H9 (cell line): ENCODE results near the gene GARNL3. TPM values are rescaled to one million over a fixed set of nuclear protein-coding genes. Genes with fewer than 3 reads are reported as not detected.
A peak's percentile ranks its signal among the peaks of the same experiment; 100 is the strongest.

Experiments used
- DNase-seq: peaks from one replicate; pipeline ENCODE4 v3.0.0-alpha.2; 2017
- H2AFZ ChIP-seq: one replicate; pipeline ENCODE4 v1.6.1; 2013; ENCODE audit warnings: mild to moderate bottlenecking, low read length, control low read depth, moderate library complexity
- H2AK5ac ChIP-seq: 2 replicates; pipeline ENCODE4 v1.6.1; 2013; ENCODE audit warnings: low read length, control low read depth, mixed read lengths; ENCODE audit not compliant: insufficient read length
- H2BK120ac ChIP-seq: one replicate; pipeline ENCODE4 v1.6.1; 2013; ENCODE audit warnings: low read depth, mild to moderate bottlenecking, low read length, control low read depth, inconsistent platforms; ENCODE audit not compliant: poor library complexity, severe bottlenecking
- H2BK12ac ChIP-seq: 2 replicates; pipeline ENCODE4 v1.6.1; 2013; ENCODE audit warnings: low read length, control low read depth, mixed read lengths, low read depth; ENCODE audit not compliant: insufficient read length
- H2BK15ac ChIP-seq: 2 replicates; pipeline ENCODE4 v1.6.1; 2013; ENCODE audit warnings: low read depth, low read length, control low read depth
- H2BK20ac ChIP-seq: one replicate; pipeline ENCODE4 v1.6.1; 2013; ENCODE audit warnings: low read depth, mild to moderate bottlenecking, low read length, control low read depth, inconsistent platforms; ENCODE audit not compliant: poor library complexity, severe bottlenecking
- H2BK5ac ChIP-seq: 2 replicates; pipeline ENCODE4 v1.6.1; 2013; ENCODE audit warnings: low read length, control low read depth, mixed read lengths; ENCODE audit not compliant: insufficient read length
- H3K14ac ChIP-seq: 2 replicates; pipeline ENCODE4 v1.6.1; 2013; ENCODE audit warnings: low read length, control low read depth; ENCODE audit not compliant: insufficient read depth
- H3K18ac ChIP-seq: 2 replicates; pipeline ENCODE4 v1.6.1; 2013; ENCODE audit warnings: low read depth, mild to moderate bottlenecking, mixed read lengths, low read length, control low read depth; ENCODE audit not compliant: insufficient read length
- H3K23ac ChIP-seq: 2 replicates; pipeline ENCODE4 v1.6.1; 2013; ENCODE audit warnings: low read length, control low read depth, mixed read lengths, low read depth; ENCODE audit not compliant: insufficient read length
- H3K23me2 ChIP-seq: 2 replicates; pipeline ENCODE4 v1.6.1; 2013; ENCODE audit warnings: low read depth, mild to moderate bottlenecking, mixed read lengths, low read length, control low read depth; ENCODE audit not compliant: insufficient read length, poor library complexity, severe bottlenecking
- H3K27ac ChIP-seq: 2 replicates; pipeline ENCODE4 v1.5.1; 2013; ENCODE audit warnings: low read length, control low read depth, mixed read lengths, low read depth; ENCODE audit not compliant: insufficient read length
- H3K27me3 ChIP-seq: 2 replicates; pipeline ENCODE4 v1.6.1; 2013; ENCODE audit warnings: low read length, control low read depth, inconsistent platforms; ENCODE audit not compliant: insufficient read depth
- H3K4ac ChIP-seq: 2 replicates; pipeline ENCODE4 v1.6.1; 2013; ENCODE audit warnings: low read depth, mild to moderate bottlenecking, control low read depth, inconsistent platforms, low read length, moderate library complexity
- H3K4me1 ChIP-seq: 2 replicates; pipeline ENCODE4 v1.6.1; 2013; ENCODE audit warnings: low read length, control low read depth, inconsistent platforms; ENCODE audit not compliant: insufficient read depth
- H3K4me2 ChIP-seq: 2 replicates; pipeline ENCODE4 v1.6.1; 2013; ENCODE audit warnings: low read length, control low read depth, mixed read lengths; ENCODE audit not compliant: insufficient read length, insufficient read depth
- H3K56ac ChIP-seq: 2 replicates; pipeline ENCODE4 v1.6.1; 2013; ENCODE audit warnings: low read depth, mild to moderate bottlenecking, mixed read lengths, low read length, control low read depth; ENCODE audit not compliant: insufficient read length
- H3K79me1 ChIP-seq: 2 replicates; pipeline ENCODE4 v1.6.1; 2013; ENCODE audit warnings: low read depth, mild to moderate bottlenecking, moderate library complexity, low read length, control low read depth, inconsistent platforms; ENCODE audit not compliant: insufficient read depth, poor library complexity, severe bottlenecking
- H3K79me2 ChIP-seq: 2 replicates; pipeline ENCODE4 v1.6.1; 2013; ENCODE audit warnings: low read length, control low read depth, inconsistent platforms; ENCODE audit not compliant: insufficient read depth
- H3K9ac ChIP-seq: 2 replicates; pipeline ENCODE4 v1.6.1; 2013; ENCODE audit warnings: low read length, control low read depth, mixed read lengths; ENCODE audit not compliant: insufficient read length; ENCODE audit errors: extremely low read depth
- H3K9me3 ChIP-seq: one replicate; pipeline ENCODE4 v1.6.1; 2013; ENCODE audit warnings: low read depth, low read length, inconsistent platforms; ENCODE audit not compliant: control insufficient read depth
- H3T11ph ChIP-seq: one replicate; pipeline ENCODE4 v1.6.1; 2013; ENCODE audit warnings: mild to moderate bottlenecking, low read length, control low read depth, inconsistent platforms
- H4K20me1 ChIP-seq: one replicate; pipeline ENCODE4 v1.6.1; 2013; ENCODE audit not compliant: control insufficient read depth, insufficient read length, insufficient read depth
- H4K5ac ChIP-seq: 2 replicates; pipeline ENCODE4 v1.6.1; 2013; ENCODE audit warnings: low read depth, mild to moderate bottlenecking, mixed read lengths, low read length, control low read depth; ENCODE audit not compliant: insufficient read length
- H4K8ac ChIP-seq: replicated peaks from 2 replicates; pipeline ENCODE4 v1.6.1; 2013; ENCODE audit warnings: low read length, control low read depth, mixed read lengths, low read depth; ENCODE audit not compliant: insufficient read length
- H4K91ac ChIP-seq: 2 replicates; pipeline ENCODE4 v1.6.1; 2013; ENCODE audit warnings: low read depth, mild to moderate bottlenecking, moderate library complexity, mixed read lengths, low read length, control low read depth; ENCODE audit not compliant: insufficient read length
- H3K27ac Mint-ChIP-seq, 3 experiments: 2 replicates in 2 of 3; 3 replicates in 1 of 3; pipeline ENCODE4 v1.8.0; 2020 to 2021; ENCODE audit warnings: mixed read lengths in 3 of 3, mild to moderate bottlenecking in 1 of 3, moderate library complexity in 1 of 3
- H3K27me3 Mint-ChIP-seq: 2 replicates; pipeline ENCODE4 v1.8.0; 2021; ENCODE audit warnings: low read depth, mild to moderate bottlenecking, moderate library complexity, mixed read lengths
- H3K36me3 Mint-ChIP-seq, 3 experiments: 2 replicates in 2 of 3; 3 replicates in 1 of 3; pipeline ENCODE4 v1.8.0; 2020 to 2021; ENCODE audit warnings: low read depth in 3 of 3, mixed read lengths in 3 of 3; ENCODE audit not compliant: insufficient read depth in 1 of 3
- H3K4me1 Mint-ChIP-seq, 2 experiments: 2 replicates each; pipeline ENCODE4 v1.8.0; 2020; ENCODE audit warnings: mixed read lengths in 2 of 2
- H3K4me3 Mint-ChIP-seq, 2 experiments: 2 replicates in 1 of 2; 3 replicates in 1 of 2; pipeline ENCODE4 v1.8.0; 2020 to 2021; ENCODE audit warnings: mild to moderate bottlenecking in 2 of 2, mixed read lengths in 2 of 2, moderate library complexity in 1 of 2
- H3K9me3 Mint-ChIP-seq, 2 experiments: 2 replicates in 1 of 2; 3 replicates in 1 of 2; pipeline ENCODE4 v1.8.0; 2020; ENCODE audit warnings: mild to moderate bottlenecking in 2 of 2, mixed read lengths in 2 of 2, moderate library complexity in 1 of 2
- CTCF ChIP-seq: fragments of 200-600 bp; sonication (generic); conservative IDR thresholded peaks from 3 replicates; pipeline ENCODE4 v1.8.0; 2021; ENCODE audit warnings: antibody characterized with exemption, mild to moderate bottlenecking
- WGBS: extraction: QIAGEN DNeasy Blood & Tissue Kit; methylation state at CpG from one replicate; pipeline ENCODE4 v1.1.7; 2013; ENCODE audit warnings: missing lambda C conversion rate, low lambda C conversion rate, mixed read lengths; ENCODE audit not compliant: insufficient read length; ENCODE audit errors: extremely low coverage; 5-methylcytosine and 5-hydroxymethylcytosine counted together
- total RNA-seq: library from RNA; stranded (reverse); gene quantifications from 2 replicates; pipeline ENCODE4 v1.2.1, GENCODE V29; 2021

The GARNL3 gene
- total RNA-seq, 1 experiment from 2014 or later: 8.7 TPM

GRCh38 chr9:127219520-127219919, 45.1 kb upstream of the GARNL3 start:
- H3K27me3 ChIP-seq: no peaks in the 10 kb centered on the region
- Mint-ChIP-seq H3K4me1 (peaks cover 13 to 14% of the 10 kb centered on the region in 2 experiments), H3K9me3 (no peaks in the 10 kb centered on the region), H3K4me3 (no peak overlapping the region), H3K36me3 (no peaks in the 10 kb centered on the region; a peak in 1 of 7 replicates), H3K27ac (peak overlapping the region in 1 of 3 experiments; percentile 18; a peak in 1 of 7 replicates), H3K27me3 (peaks cover 24% of the 10 kb centered on the region)
- no peak overlapping the region for H3K4me2 ChIP-seq
- H3T11ph ChIP-seq: no peak overlapping the region
- H3K14ac ChIP-seq: no peak overlapping the region
- H2BK120ac ChIP-seq: no peak overlapping the region
- no peak overlapping the region for H3K27ac ChIP-seq
- no peak overlapping the region for H2BK20ac ChIP-seq
- no peak overlapping the region for H2BK12ac ChIP-seq
- H2BK5ac ChIP-seq: no peak overlapping the region
- no peak overlapping the region for H2AK5ac ChIP-seq
- no peak overlapping the region for H3K18ac ChIP-seq
- H3K4ac ChIP-seq: no peak overlapping the region
- TF ChIP-seq CTCF: no peak
- no peak overlapping the region for H3K23ac ChIP-seq
- no peak for DNase-seq
- WGBS: no CpG with 5 or more reads among the region's 6 CpGs
- H4K8ac ChIP-seq: no peak overlapping the region
- H3K79me2 ChIP-seq: no peaks in the 10 kb centered on the region
- no peaks in the 10 kb centered on the region for H3K9me3 ChIP-seq
- H4K20me1 ChIP-seq: no peaks in the 10 kb centered on the region
- H2AFZ ChIP-seq: no peak overlapping the region
- H3K23me2 ChIP-seq: peaks cover 7% of the 10 kb centered on the region
- no peak overlapping the region for H2BK15ac ChIP-seq
- no peak overlapping the region for H4K5ac ChIP-seq
- H3K4me1 ChIP-seq: no peaks in the 10 kb centered on the region
- H3K9ac ChIP-seq: no peak overlapping the region
- H3K79me1 ChIP-seq: no peaks in the 10 kb centered on the region
- H3K56ac ChIP-seq: no peak overlapping the region
- H4K91ac ChIP-seq: no peak overlapping the region
